HEK293 (cell line): ENCODE measurements around the gene EPM2A.

Source experiments
- CTCF ChIA-PET: fragments of 350-600 bp; formaldehyde crosslinking; extraction: SDS; loops from one replicate; lab custom pipeline; 2021; ENCODE audit warnings: antibody characterized with exemption; lab: Yijun Ruan, JAX
- POLR2A ChIA-PET: fragments of 300-600 bp; formaldehyde crosslinking; extraction: SDS; loops from one replicate; lab custom pipeline; 2020; ENCODE audit warnings: antibody characterized with exemption, inconsistent platforms; lab: Yijun Ruan, JAX
- H3K27ac ChIP-seq: fragments of 200-500 bp; sonication (Bioruptor generic); 2 replicates; pipeline ENCODE4 v1.5.1; 2014; ENCODE audit warnings: low read depth, low read length, control low read depth, inconsistent platforms; ENCODE audit errors: extremely low read depth
- H3K36me3 ChIP-seq, 2 experiments: fragments of 200-500 bp in 1 of 2; sonication (Bioruptor generic) in 1 of 2; 1 replicate in 1 of 2; 2 replicates in 1 of 2; pipeline ENCODE4 v1.5.1; 2014 to 2017; ENCODE audit warnings: inconsistent platforms in 2 of 2, low read length in 2 of 2; ENCODE audit not compliant: control insufficient read depth in 2 of 2, insufficient read depth in 1 of 2
- H3K4me1 ChIP-seq: fragments of 200-500 bp; sonication (Bioruptor generic); 2 replicates; pipeline ENCODE4 v1.5.1; 2014; ENCODE audit warnings: mild to moderate bottlenecking, low read length, inconsistent platforms; ENCODE audit not compliant: control insufficient read depth, insufficient read depth
- H3K4me3 ChIP-seq: 2 replicates; pipeline ENCODE4 v1.5.1; 2011; ENCODE audit warnings: low read depth, mild to moderate bottlenecking, control low read depth, low read length, moderate library complexity
- H3K9me3 ChIP-seq: fragments of 200-500 bp; sonication (Bioruptor generic); 2 replicates; pipeline ENCODE4 v1.5.1; 2014; ENCODE audit warnings: low read depth, low read length, inconsistent platforms; ENCODE audit not compliant: control insufficient read depth, insufficient read depth
- HOXA7 ChIP-seq: sonication (generic); formaldehyde crosslinking; IDR thresholded peaks from 2 replicates; pipeline ENCODE4 v1.8.1; 2022; ENCODE audit warnings: missing genetic modification reagents, borderline replicate concordance
- SP3 ChIP-seq: fragments of 450-650 bp; formaldehyde crosslinking; IDR thresholded peaks from 2 replicates; pipeline ENCODE4 v1.5.1; 2016; ENCODE audit warnings: missing biosample characterization, missing genetic modification characterization
- WT1 ChIP-seq: fragments of 450-650 bp; formaldehyde crosslinking; IDR thresholded peaks from 2 replicates; pipeline ENCODE4 v1.5.1; 2016; ENCODE audit warnings: missing biosample characterization, missing genetic modification characterization
- YY1 ChIP-seq: fragments of 450-650 bp; formaldehyde crosslinking; IDR thresholded peaks from 2 replicates; pipeline ENCODE4 v1.5.1; 2018; ENCODE audit warnings: missing biosample characterization, missing genetic modification characterization
- ZBTB21 ChIP-seq: fragments of 450-650 bp; formaldehyde crosslinking; IDR thresholded peaks from 2 replicates; pipeline ENCODE4 v1.5.1; 2017; ENCODE audit warnings: missing biosample characterization, missing genetic modification characterization
- ZBTB7A ChIP-seq: fragments of 450-650 bp; formaldehyde crosslinking; IDR thresholded peaks from 2 replicates; pipeline ENCODE4 v1.5.1; 2016; ENCODE audit warnings: low read depth, missing biosample characterization, missing genetic modification characterization
- ZFP41 ChIP-seq: fragments of 450-650 bp; formaldehyde crosslinking; IDR thresholded peaks from 2 replicates; pipeline ENCODE4 v1.5.1; 2016; ENCODE audit warnings: missing biosample characterization, missing genetic modification characterization, borderline replicate concordance
- ZIC2 ChIP-seq: fragments of 450-650 bp; formaldehyde crosslinking; IDR thresholded peaks from 2 replicates; pipeline ENCODE4 v1.5.1; 2016; ENCODE audit warnings: missing biosample characterization, missing genetic modification characterization
- ZNF112 ChIP-seq: fragments of 450-650 bp; formaldehyde crosslinking; IDR thresholded peaks from 2 replicates; pipeline ENCODE4 v1.5.0; 2017; ENCODE audit warnings: missing biosample characterization, missing genetic modification characterization
- ZNF146 ChIP-seq: fragments of 450-650 bp; formaldehyde crosslinking; IDR thresholded peaks from 2 replicates; pipeline ENCODE4 v1.5.1; 2016; ENCODE audit warnings: missing biosample characterization, missing genetic modification characterization
- ZNF169 ChIP-seq: fragments of 450-650 bp; formaldehyde crosslinking; IDR thresholded peaks from 2 replicates; pipeline ENCODE4 v1.5.1; 2016; ENCODE audit warnings: missing biosample characterization, missing genetic modification characterization
- ZNF2 ChIP-seq: fragments of 450-650 bp; formaldehyde crosslinking; IDR thresholded peaks from 2 replicates; pipeline ENCODE4 v1.5.1; 2016; ENCODE audit warnings: missing biosample characterization, missing genetic modification characterization
- ZNF202 ChIP-seq: fragments of 450-650 bp; formaldehyde crosslinking; IDR thresholded peaks from 2 replicates; pipeline ENCODE4 v1.5.1; 2016; ENCODE audit warnings: missing biosample characterization, missing genetic modification characterization, borderline replicate concordance
- ZNF23 ChIP-seq: fragments of 450-650 bp; formaldehyde crosslinking; IDR thresholded peaks from 2 replicates; pipeline ENCODE4 v1.5.1; 2016; ENCODE audit warnings: missing biosample characterization, missing genetic modification characterization, borderline replicate concordance
- ZNF266 ChIP-seq: fragments of 450-650 bp; formaldehyde crosslinking; IDR thresholded peaks from 2 replicates; pipeline ENCODE4 v1.5.1; 2016; ENCODE audit warnings: missing biosample characterization, missing genetic modification characterization, low read depth
- ZNF280D ChIP-seq: fragments of 450-650 bp; formaldehyde crosslinking; IDR thresholded peaks from 2 replicates; pipeline ENCODE4 v1.5.1; 2016; ENCODE audit warnings: missing biosample characterization, missing genetic modification characterization
- ZNF335 ChIP-seq: fragments of 450-650 bp; formaldehyde crosslinking; conservative IDR thresholded peaks from 2 replicates; pipeline ENCODE4 v1.5.1; 2016; ENCODE audit warnings: missing biosample characterization, missing genetic modification characterization
- ZNF341 ChIP-seq: fragments of 450-650 bp; formaldehyde crosslinking; IDR thresholded peaks from 2 replicates; pipeline ENCODE4; 2016; ENCODE audit warnings: low read depth, missing biosample characterization, missing genetic modification characterization
- ZNF350 ChIP-seq: fragments of 450-650 bp; formaldehyde crosslinking; IDR thresholded peaks from 2 replicates; pipeline ENCODE4 v1.5.0; 2017; ENCODE audit warnings: missing biosample characterization, mild to moderate bottlenecking, missing genetic modification characterization
- ZNF37A ChIP-seq: fragments of 450-650 bp; IDR thresholded peaks from 2 replicates; pipeline ENCODE4 v1.5.1; 2018; ENCODE audit warnings: missing biosample characterization, missing genetic modification characterization
- ZNF394 ChIP-seq: fragments of 450-650 bp; formaldehyde crosslinking; IDR thresholded peaks from 2 replicates; pipeline ENCODE4 v1.5.1; 2016; ENCODE audit warnings: missing biosample characterization, missing genetic modification characterization, mild to moderate bottlenecking, moderate library complexity, borderline replicate concordance
- ZNF423 ChIP-seq: fragments of 450-650 bp; formaldehyde crosslinking; IDR thresholded peaks from 2 replicates; pipeline ENCODE4 v1.5.1; 2016; ENCODE audit warnings: missing biosample characterization, missing genetic modification characterization
- ZNF426 ChIP-seq: fragments of 450-650 bp; formaldehyde crosslinking; IDR thresholded peaks from 2 replicates; pipeline ENCODE4 v1.5.1; 2017; ENCODE audit warnings: missing biosample characterization, missing genetic modification characterization, mild to moderate bottlenecking, inconsistent platforms, moderate library complexity
- ZNF433 ChIP-seq: fragments of 450-650 bp; formaldehyde crosslinking; IDR thresholded peaks from 2 replicates; pipeline ENCODE4 v1.5.1; 2016; ENCODE audit warnings: missing biosample characterization, missing genetic modification characterization, low read depth
- ZNF48 ChIP-seq: fragments of 450-650 bp; formaldehyde crosslinking; IDR thresholded peaks from 2 replicates; pipeline ENCODE4 v1.5.1; 2016; ENCODE audit warnings: missing biosample characterization, missing genetic modification characterization
- ZNF501 ChIP-seq: fragments of 450-650 bp; formaldehyde crosslinking; IDR thresholded peaks from 2 replicates; pipeline ENCODE4 v1.5.1; 2016; ENCODE audit warnings: missing biosample characterization, missing genetic modification characterization
- ZNF513 ChIP-seq: fragments of 450-650 bp; IDR thresholded peaks from 2 replicates; pipeline ENCODE4 v1.5.1; 2018; ENCODE audit warnings: missing biosample characterization, missing genetic modification characterization
- ZNF571 ChIP-seq: fragments of 450-650 bp; formaldehyde crosslinking; IDR thresholded peaks from 2 replicates; pipeline ENCODE4 v1.5.0; 2017; ENCODE audit warnings: missing biosample characterization, missing genetic modification characterization
- ZNF600 ChIP-seq: fragments of 450-650 bp; formaldehyde crosslinking; IDR thresholded peaks from 2 replicates; pipeline ENCODE4 v1.5.1; 2016; ENCODE audit warnings: missing biosample characterization, missing genetic modification characterization
- ZNF658 ChIP-seq: fragments of 450-650 bp; formaldehyde crosslinking; IDR thresholded peaks from 2 replicates; pipeline ENCODE4; 2016; ENCODE audit warnings: missing biosample characterization, missing genetic modification characterization
- ZNF701 ChIP-seq: fragments of 450-650 bp; formaldehyde crosslinking; IDR thresholded peaks from 2 replicates; pipeline ENCODE4 v1.5.1; 2016; ENCODE audit warnings: missing biosample characterization, missing genetic modification characterization
- ZNF747 ChIP-seq: fragments of 450-650 bp; formaldehyde crosslinking; IDR thresholded peaks from 2 replicates; pipeline ENCODE4 v1.5.1; 2016; ENCODE audit warnings: missing biosample characterization, missing genetic modification characterization
- ZNF830 ChIP-seq: fragments of 450-650 bp; IDR thresholded peaks from 2 replicates; pipeline ENCODE4 v1.5.0; 2018; ENCODE audit warnings: missing biosample characterization, missing genetic modification characterization, low read depth, mild to moderate bottlenecking, moderate library complexity
- TF ChIP-seq, protein P1 (sequence below): fragments of 450-650 bp; formaldehyde crosslinking; IDR thresholded peaks from 2 replicates; pipeline ENCODE4 v1.5.1; 2016; ENCODE audit warnings: missing biosample characterization, missing genetic modification characterization

Gene EPM2A

GRCh38 chr6:145744619-145745018, 9.3 kb upstream of the EPM2A start:
- Histone ChIP-seq H3K4me1 (no peaks in the 10 kb centered on the region), H3K9me3 (no peaks in the 10 kb centered on the region), H3K27ac (no peak overlapping the region), H3K36me3 (no peaks in the 10 kb centered on the region), H3K4me3 (no peak overlapping the region)
- TF ChIP-seq ZNF341 (tag by site-specific recombination) (no peak), ZNF513 (tag by site-specific recombination) (no peak), ZNF701 (no peak), ZNF426 (no peak), ZFP41 (tag by site-specific recombination) (no peak), ZNF658 (tag by site-specific recombination) (no peak), ZBTB7A (tag by site-specific recombination) (no peak), ZNF423 (tag by site-specific recombination) (no peak), ZNF266 (tag by site-specific recombination) (no peak), ZNF112 (tag by site-specific recombination) (no peak), ZNF350 (tag by site-specific recombination) (no peak), ZNF37A (tag by site-specific recombination) (no peak), ZNF433 (tag by site-specific recombination) (no peak), ZNF23 (tag by site-specific recombination) (no peak), ZNF202 (no peak), ZNF146 (tag by site-specific recombination) (no peak), ZNF747 (tag by site-specific recombination) (no peak), ZBTB21 (tag by site-specific recombination) (no peak), ZNF830 (tag by site-specific recombination) (no peak)
- TF ChIP-seq, protein P1, sequence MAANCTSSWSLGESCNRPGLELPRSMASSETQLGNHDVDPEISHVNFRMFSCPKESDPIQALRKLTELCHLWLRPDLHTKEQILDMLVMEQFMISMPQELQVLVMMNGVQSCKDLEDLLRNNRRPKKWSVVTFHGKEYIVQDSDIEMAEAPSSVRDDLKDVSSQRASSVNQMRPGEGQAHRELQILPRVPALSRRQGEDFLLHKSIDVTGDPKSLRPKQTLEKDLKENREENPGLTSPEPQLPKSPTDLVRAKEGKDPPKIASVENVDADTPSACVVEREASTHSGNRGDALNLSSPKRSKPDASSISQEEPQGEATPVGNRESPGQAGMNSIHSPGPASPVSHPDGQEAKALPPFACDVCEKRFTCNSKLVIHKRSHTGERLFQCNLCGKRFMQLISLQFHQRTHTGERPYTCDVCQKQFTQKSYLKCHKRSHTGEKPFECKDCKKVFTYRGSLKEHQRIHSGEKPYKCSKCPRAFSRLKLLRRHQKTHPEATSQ (tag by site-specific recombination) = no peak
- ChIA-PET CTCF (no interaction called here), POLR2A (no interaction called here)

DNA sequence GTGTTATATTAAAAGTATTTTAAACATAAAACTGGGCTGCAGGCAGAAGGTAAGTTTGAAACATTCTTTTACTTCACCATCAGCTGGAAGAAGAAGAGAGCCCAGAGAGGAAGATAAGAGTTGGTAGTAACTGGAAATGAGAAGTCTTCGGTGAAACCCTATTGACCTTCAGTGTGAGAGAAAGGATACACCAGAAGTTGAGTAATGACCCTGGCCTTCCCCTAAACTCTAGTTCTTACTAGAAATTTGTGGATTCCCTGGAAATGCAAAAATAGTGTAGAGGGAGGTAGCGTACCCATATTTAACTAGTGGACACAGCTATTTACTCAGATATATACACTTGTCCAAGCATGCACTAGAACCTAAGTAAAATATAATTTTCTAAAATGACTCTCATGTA, 8.0 kb upstream of the EPM2A start:
- ChIA-PET CTCF (interaction anchor here (0.5 to 0.6 kb wide), 3 partner anchors 8 to 362 kb away, joined by 3 read pairs; partner anchors contain the start of gene EPM2A), POLR2A (no interaction called here)
- Histone ChIP-seq H3K36me3 (no peaks in the 10 kb centered on the region), H3K4me1 (no peaks in the 10 kb centered on the region), H3K27ac (no peak overlapping the region), H3K9me3 (no peaks in the 10 kb centered on the region), H3K4me3 (no peak overlapping the region)
- TF ChIP-seq ZNF169 (tag by site-specific recombination) (no peak), ZNF600 (tag by site-specific recombination) (no peak), ZNF280D (no peak), HOXA7 (CRISPR knock-in tag) (no peak), ZNF701 (no peak), ZFP41 (tag by site-specific recombination) (no peak), YY1 (tag by site-specific recombination) (no peak), ZNF48 (no peak), ZNF394 (no peak), ZNF335 (tag by site-specific recombination) (no peak), ZIC2 (tag by site-specific recombination) (no peak), ZNF571 (tag by site-specific recombination) (no peak), ZNF2 (no peak), ZNF146 (tag by site-specific recombination) (no peak), WT1 (no peak), ZNF501 (tag by site-specific recombination) (no peak), SP3 (tag by site-specific recombination) (no peak)
